HL-60 (cell line): ENCODE data around the gene TSHZ3.

ENCODE experiments used
- CTCF ChIP-seq: IDR thresholded peaks from one replicate; pipeline ENCODE4 v1.5.1; 2011; ENCODE audit warnings: low read length, control low read depth, inconsistent platforms; ENCODE audit not compliant: insufficient read depth
- GABPA ChIP-seq: IDR thresholded peaks from 2 replicates; pipeline ENCODE4 v1.6.1; 2012; ENCODE audit warnings: low read depth
- POLR2AphosphoS5 ChIP-seq: IDR thresholded peaks from 2 replicates; pipeline ENCODE4 v1.6.1; 2012; ENCODE audit warnings: low read depth
- SPI1 ChIP-seq: IDR thresholded peaks from 2 replicates; pipeline ENCODE4 v1.6.1; 2012; ENCODE audit warnings: low read depth, mild to moderate bottlenecking, borderline replicate concordance

GRCh38 chr19:31255831-31256592 lies 93.2 kb downstream of the TSHZ3 start:
- no peak for TF ChIP-seq CTCF
- TF ChIP-seq POLR2AphosphoS5 = no peak
- TF ChIP-seq GABPA = no peak
- TF ChIP-seq SPI1 = no peak
